Measurements from ENCODE around the gene WDR90.

The WDR90 gene

DNA sequence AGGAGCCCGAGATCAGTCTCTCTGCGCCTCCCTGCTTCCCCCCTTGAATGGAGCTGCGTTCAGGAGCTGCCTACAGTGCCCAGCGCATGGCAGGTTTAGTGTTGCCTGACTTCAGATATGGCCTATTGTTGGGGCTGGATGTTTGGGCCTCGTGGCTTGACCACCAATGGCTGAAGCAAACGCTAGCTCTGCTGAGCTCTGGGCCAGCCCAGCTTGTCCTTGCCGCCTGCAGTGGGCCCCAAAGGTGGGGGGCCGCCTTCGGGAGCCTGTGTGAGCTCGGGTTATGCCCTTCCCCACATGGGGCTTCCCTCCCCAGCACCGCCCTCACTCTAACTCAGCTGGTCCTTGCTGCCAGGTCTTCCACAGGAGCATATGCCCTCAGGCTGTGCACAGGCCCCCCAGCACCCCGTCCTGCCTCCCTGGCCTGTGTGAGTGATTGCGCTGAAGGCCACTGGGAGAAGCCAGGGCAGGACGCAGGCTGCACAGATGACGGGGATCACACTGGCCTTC lies 11.1 kb upstream of the WDR90 start:
- POLR2A ChIA-PET, result no interaction called here
- TF ChIP-seq, protein P1, sequence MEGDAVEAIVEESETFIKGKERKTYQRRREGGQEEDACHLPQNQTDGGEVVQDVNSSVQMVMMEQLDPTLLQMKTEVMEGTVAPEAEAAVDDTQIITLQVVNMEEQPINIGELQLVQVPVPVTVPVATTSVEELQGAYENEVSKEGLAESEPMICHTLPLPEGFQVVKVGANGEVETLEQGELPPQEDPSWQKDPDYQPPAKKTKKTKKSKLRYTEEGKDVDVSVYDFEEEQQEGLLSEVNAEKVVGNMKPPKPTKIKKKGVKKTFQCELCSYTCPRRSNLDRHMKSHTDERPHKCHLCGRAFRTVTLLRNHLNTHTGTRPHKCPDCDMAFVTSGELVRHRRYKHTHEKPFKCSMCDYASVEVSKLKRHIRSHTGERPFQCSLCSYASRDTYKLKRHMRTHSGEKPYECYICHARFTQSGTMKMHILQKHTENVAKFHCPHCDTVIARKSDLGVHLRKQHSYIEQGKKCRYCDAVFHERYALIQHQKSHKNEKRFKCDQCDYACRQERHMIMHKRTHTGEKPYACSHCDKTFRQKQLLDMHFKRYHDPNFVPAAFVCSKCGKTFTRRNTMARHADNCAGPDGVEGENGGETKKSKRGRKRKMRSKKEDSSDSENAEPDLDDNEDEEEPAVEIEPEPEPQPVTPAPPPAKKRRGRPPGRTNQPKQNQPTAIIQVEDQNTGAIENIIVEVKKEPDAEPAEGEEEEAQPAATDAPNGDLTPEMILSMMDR (IDR thresholded peaks at IDR 0.05; ENCODE audit: control extremely low read depth, extremely low read depth, low read depth, missing control alignments), result no peak
- CTCF ChIA-PET, result interaction anchor here (2.5 kb wide), 1 partner anchor 11 kb away, joined by 13 read pairs; the partner anchor contains the start of gene WDR90
- DNase-seq (ENCODE audit: extremely low spot score), result no peak

DNA sequence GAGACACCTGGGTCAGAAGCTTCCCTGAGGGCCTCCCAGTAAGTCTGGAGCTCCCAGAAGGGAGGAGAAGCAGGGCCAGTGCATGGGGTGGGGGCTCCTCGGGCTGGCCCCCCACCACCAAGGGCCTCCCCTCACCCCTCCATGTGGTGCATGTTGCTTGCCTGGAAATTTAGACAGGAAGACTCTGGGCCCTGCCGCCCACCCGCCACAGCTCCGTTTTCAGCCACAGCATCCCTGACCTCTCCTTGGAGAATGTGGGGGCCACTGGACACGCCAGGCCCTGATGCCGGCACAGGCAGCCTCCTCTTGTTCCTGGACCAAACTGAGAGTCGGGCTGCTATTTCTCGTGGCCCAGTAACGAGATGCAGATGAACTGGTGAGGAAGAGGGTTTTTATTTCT lies 10.3 kb upstream of the WDR90 start:
- CTCF ChIA-PET, result no interaction called here
- no peak for DNase-seq (ENCODE audit: extremely low spot score)
- POLR2A ChIA-PET, result no interaction called here
- TF ChIP-seq, protein P1 (IDR thresholded peaks at IDR 0.05; ENCODE audit: control extremely low read depth, extremely low read depth, low read depth, missing control alignments), result no peak

DNA sequence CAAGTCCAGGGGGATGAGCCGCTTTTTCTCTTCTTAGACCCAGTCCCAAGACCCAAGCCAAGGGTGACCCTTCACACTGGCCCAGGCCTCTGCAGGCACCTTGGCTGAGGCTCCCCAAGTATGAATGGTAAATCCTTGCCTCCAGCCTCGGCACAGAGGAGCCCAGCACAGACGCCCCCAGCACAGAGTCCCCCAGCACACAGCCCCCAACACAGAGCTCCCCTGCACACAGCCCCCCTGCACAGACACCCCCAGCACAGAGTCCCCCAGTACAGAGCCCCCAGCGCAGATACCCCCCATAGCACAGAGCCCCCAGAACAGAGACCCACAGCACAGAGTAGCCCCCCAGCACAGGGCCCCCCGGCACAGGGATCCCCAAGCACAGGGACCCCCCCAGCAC lies 8.6 kb upstream of the WDR90 start:
- DNase-seq (ENCODE audit: extremely low spot score), result no peak
- POLR2A ChIA-PET, result no interaction called here
- CTCF ChIA-PET, result no interaction called here
- TF ChIP-seq, protein P1 (IDR thresholded peaks at IDR 0.05; ENCODE audit: control extremely low read depth, extremely low read depth, low read depth, missing control alignments), result no peak

DNA sequence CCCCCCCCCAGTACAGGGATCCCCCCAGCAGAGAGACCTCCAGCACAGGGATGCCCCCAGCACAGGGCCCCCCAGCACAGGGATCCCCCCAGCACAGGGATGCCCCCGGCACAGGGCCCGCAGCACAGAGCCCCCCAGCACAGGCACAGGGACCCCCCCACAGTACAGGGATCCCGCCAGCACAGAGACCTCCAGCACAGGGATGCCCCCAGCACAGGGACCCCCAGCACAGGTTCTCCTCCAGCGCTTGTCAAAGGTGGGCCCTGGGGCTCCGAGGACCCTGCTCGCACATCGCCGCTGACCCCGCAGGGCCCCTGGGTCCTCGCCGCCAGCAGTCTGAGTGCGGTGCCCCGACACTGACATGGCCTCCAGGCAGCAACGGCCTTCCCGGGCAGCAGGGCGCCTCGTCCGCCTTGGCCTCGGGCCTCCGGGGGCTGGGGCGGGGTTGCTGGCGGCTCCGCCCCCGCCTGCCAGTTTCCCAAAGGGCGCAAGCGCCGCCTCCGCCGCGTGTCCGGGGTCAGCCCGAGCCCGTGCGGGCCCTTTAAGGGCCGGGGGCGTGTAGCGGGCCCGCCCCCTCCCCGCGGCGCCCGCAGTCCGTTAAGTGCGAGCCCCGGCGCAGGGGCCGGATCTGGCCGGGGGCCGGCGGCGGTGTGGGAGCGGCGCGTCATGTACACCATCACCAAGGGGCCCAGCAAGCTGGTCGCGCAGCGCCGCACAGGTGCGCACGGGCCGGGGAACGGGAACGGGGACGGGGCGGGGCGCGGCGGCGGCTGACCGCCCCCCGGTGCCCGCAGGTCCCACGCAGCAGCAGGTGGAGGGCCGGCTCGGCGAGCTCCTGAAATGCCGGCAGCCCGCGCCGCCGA lies 7.6 kb upstream of the WDR90 start, which contains the start of gene MCRIP2:
Gene MCRIP2 (plus strand): TSS at position 503 of the 863 bp plus-strand sequence. CDS start 164 bp downstream, at position 667.
- DNase-seq (ENCODE audit: extremely low spot score), result peak; percentile 92
- ChIA-PET POLR2A (interaction anchor here (1.1 kb wide), 1 partner anchor 32 kb away, joined by 3 read pairs; no protein-coding TSS in a partner anchor), CTCF (no interaction called here)
- TF ChIP-seq, protein P1 (IDR thresholded peaks at IDR 0.05; ENCODE audit: control extremely low read depth, extremely low read depth, low read depth, missing control alignments), result no peak

DNA sequence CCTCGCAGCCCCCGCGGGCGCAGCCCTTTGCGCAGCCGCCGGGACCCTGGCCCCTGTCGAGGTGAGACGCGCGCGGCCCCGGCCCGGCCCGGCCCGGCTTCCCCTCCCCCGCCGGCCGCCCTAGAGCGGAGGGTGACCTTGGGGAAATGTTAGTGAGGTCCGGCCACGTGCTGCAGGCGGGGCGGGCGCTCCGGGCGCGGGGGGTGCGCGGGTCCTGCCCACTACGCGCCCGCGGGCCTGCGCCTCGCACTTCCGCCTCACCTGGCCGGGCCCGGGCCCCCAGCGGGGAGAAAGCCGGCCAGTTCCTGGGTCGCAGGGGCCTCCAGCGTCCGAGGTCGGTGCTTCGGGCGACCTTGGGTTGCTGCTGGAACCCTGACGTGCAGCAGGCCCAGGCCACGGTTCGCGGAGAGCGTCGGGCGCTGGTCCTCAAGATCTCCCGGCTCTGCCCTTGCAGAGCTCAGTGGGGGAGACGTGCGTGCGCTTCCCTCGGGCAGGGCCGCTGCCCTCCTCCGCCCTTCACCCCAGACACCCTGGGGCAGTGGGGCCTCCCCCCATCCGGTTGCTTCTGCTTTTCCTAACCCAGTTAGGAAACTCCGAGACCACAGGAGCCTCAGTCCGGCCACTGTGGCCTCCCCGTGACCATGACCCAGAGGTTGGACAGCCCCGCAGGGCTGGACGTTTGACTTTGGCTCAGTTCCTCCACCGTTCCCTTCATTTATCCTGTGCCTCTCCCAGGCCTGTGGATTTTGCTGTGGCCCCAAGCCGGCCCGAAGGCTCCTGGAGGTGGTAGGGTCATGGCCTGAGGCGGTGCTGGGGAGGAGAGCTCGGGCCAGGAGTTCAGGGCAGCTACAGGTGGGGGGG lies 6.7 kb upstream of the WDR90 start:
- DNase-seq (ENCODE audit: extremely low spot score), result peak; percentile 68
- TF ChIP-seq, protein P1 (IDR thresholded peaks at IDR 0.05; ENCODE audit: control extremely low read depth, extremely low read depth, low read depth, missing control alignments), result no peak
- POLR2A ChIA-PET, result interaction anchor here (1.1 kb wide), 2 partner anchors 31 to 216 kb away, joined by 3 read pairs; no protein-coding TSS in a partner anchor
- CTCF ChIA-PET, result interaction anchor here (1.4 kb wide), 1 partner anchor 10 kb away, joined by 3 read pairs; no protein-coding TSS in a partner anchor

DNA sequence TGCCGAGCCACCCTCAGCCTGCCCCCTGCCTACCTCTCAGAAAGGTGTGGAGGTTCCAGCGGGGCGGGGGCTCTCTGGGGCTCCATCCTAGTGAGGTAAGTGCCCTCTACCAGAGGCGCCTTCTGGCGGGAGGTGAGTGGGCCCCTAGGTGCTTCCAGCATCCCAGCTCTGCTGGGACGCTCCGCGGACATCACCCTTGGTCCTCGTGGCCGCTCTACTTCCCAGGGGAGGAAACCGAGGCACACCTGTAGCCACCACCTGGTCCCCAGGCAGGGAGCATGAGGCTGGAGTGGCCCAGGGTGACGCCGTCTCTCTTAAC lies 6.2 kb upstream of the WDR90 start:
- no peak for DNase-seq (ENCODE audit: extremely low spot score)
- TF ChIP-seq, protein P1 (IDR thresholded peaks at IDR 0.05; ENCODE audit: control extremely low read depth, extremely low read depth, low read depth, missing control alignments), result no peak
- ChIA-PET CTCF (interaction anchor here (1.4 kb wide), 1 partner anchor 9 kb away, joined by 3 read pairs; no protein-coding TSS in a partner anchor), POLR2A (interaction anchor here (1.1 kb wide), 1 partner anchor 217 kb away, joined by 3 read pairs; no protein-coding TSS in a partner anchor)
